ENCODE data around the gene SAP130.

SAP130 gene

DNA sequence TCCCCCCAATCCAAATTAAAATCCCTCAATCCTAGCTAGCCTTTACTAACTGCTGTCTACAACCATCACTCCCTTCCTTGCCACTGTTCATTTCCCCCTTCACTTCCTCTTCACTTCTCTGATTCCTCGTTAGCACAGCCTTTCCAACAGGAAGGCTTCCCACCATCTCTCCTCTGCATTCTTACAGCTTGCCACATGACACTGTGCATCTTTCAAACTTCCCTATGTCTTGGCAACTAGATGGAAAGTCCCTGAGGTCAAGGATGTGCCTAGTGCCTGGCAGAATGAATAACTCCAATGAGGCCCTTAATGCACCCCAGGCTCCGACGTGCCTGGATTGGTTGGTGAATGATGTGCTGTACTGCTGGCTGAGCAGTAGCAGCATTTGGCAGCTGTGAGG lies 15.2 kb downstream of the SAP130 start:
- DNase-seq (ENCODE audit: extremely low spot score), result no peak
- POLR2A ChIA-PET, result no interaction called here
- TF ChIP-seq, protein P1, sequence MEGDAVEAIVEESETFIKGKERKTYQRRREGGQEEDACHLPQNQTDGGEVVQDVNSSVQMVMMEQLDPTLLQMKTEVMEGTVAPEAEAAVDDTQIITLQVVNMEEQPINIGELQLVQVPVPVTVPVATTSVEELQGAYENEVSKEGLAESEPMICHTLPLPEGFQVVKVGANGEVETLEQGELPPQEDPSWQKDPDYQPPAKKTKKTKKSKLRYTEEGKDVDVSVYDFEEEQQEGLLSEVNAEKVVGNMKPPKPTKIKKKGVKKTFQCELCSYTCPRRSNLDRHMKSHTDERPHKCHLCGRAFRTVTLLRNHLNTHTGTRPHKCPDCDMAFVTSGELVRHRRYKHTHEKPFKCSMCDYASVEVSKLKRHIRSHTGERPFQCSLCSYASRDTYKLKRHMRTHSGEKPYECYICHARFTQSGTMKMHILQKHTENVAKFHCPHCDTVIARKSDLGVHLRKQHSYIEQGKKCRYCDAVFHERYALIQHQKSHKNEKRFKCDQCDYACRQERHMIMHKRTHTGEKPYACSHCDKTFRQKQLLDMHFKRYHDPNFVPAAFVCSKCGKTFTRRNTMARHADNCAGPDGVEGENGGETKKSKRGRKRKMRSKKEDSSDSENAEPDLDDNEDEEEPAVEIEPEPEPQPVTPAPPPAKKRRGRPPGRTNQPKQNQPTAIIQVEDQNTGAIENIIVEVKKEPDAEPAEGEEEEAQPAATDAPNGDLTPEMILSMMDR (IDR thresholded peaks at IDR 0.05; ENCODE audit: control extremely low read depth, extremely low read depth, low read depth, missing control alignments), result no peak
- CTCF ChIA-PET, result interaction anchor here (0.6 to 1.2 kb wide), 2 partner anchors 12 to 693 kb away, joined by 3 read pairs; no protein-coding TSS in a partner anchor

DNA sequence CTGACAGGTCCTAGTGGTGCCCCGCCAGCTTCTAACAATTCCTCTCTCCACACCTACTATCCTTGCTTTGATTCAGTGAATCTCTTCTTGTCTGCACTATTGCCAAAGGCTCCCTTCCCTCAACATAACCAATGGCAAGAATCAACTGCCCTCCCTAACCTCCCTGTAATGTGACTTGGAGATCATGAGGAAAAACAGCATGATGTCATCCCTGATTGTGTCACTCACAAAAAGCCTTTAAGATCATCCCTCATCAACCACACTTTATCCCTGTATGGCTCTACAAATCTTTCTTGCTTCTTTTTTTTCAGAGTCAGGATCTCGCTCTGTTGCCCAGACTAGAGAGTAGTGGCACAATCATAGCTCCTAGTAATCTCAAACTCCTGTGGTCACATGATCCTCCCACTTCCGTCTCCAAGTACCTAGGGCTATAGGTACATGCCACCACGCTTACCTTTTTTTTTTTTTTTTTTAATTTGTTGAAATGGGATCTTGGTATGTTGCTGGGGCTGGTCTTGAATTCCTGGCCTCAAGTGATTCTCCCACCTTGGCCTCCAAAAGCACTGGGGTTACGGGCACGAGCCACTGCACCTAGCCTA lies 19.7 kb downstream of the SAP130 start:
- ChIA-PET POLR2A (interaction anchor here (0.6 kb wide), 1 partner anchor 321 kb away, joined by 3 read pairs; no protein-coding TSS in a partner anchor), CTCF (interaction anchor here (0.9 kb wide), 1 partner anchor 20 kb away, joined by 3 read pairs; no protein-coding TSS in a partner anchor)
- DNase-seq (ENCODE audit: extremely low spot score), result no peak
- TF ChIP-seq, protein P1 (IDR thresholded peaks at IDR 0.05; ENCODE audit: control extremely low read depth, extremely low read depth, low read depth, missing control alignments), result no peak

DNA sequence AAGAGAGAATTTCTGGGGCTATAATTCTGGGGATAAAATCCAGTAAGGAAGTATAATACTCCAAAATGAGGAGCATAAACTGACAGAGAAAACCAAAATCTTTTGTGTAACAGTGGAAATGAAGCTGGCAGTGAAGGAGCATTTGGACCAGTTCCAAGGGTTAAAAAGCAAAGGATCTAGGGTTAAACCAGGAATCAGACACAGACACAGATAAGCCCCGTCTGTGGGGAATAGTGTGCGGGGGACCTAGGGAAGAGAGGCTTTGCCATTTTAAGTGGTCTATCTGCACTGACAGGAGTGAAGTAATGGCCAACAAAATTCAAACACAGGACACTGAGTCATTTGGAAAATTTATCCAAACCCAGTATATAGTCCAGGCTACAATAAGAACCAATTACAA lies 23.4 kb downstream of the SAP130 start:
- ChIA-PET POLR2A (no interaction called here), CTCF (interaction anchor here (0.8 to 1.2 kb wide), 2 partner anchors 11 to 20 kb away, joined by 3 read pairs; no protein-coding TSS in a partner anchor)
- DNase-seq (ENCODE audit: extremely low spot score), result no peak
- TF ChIP-seq, protein P1 (IDR thresholded peaks at IDR 0.05; ENCODE audit: control extremely low read depth, extremely low read depth, low read depth, missing control alignments), result no peak

DNA sequence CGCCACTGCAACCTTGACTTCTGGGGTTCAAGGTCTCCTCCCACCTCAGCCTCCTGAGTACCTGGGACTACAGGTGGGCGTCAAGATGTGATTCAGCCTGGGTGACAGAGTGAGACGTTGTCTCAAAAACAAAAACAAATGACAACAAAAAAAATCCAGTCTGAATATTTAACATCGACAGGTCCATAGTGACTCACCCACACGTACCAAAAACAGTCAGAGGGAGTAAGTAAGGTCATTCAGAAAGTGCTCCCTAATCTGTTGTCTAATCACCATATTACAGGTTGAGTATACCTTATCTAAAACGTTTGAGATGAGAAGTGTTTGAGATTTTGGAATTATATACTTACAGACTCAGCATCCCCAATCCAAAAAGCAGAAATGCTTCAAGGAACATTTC lies 24.4 kb downstream of the SAP130 start:
- DNase-seq (ENCODE audit: extremely low spot score), result no peak
- ChIA-PET POLR2A (no interaction called here), CTCF (interaction anchor here (1.0 kb wide), 1 partner anchor 10 kb away, joined by 3 read pairs; no protein-coding TSS in a partner anchor)
- TF ChIP-seq, protein P1 (IDR thresholded peaks at IDR 0.05; ENCODE audit: control extremely low read depth, extremely low read depth, low read depth, missing control alignments), result no peak

DNA sequence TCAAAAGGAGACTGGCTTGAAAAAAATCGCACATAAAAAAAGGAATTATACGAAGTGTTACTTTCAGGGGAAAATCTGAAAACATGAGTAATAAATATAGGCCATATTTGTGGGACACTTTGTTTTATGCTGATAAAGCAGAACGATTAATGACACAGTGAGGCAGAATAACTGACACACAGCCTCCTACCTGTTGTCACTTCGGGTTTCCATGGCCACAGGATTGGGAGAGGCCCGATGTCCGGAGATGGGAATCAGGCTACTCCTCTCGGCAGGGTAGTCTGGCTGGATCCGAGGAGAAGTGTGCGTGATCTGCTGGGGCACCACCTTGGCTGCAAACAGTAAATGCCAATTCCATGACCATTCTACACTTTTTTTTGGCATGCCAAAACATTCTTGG lies 31.7 kb downstream of the SAP130 start:
- TF ChIP-seq, protein P1 (IDR thresholded peaks at IDR 0.05; ENCODE audit: control extremely low read depth, extremely low read depth, low read depth, missing control alignments), result no peak
- no peak for DNase-seq (ENCODE audit: extremely low spot score)
- POLR2A ChIA-PET, result no interaction called here
- CTCF ChIA-PET, result interaction anchor here (1.5 kb wide), 1 partner anchor 21 kb away, joined by 4 read pairs; no protein-coding TSS in a partner anchor

DNA sequence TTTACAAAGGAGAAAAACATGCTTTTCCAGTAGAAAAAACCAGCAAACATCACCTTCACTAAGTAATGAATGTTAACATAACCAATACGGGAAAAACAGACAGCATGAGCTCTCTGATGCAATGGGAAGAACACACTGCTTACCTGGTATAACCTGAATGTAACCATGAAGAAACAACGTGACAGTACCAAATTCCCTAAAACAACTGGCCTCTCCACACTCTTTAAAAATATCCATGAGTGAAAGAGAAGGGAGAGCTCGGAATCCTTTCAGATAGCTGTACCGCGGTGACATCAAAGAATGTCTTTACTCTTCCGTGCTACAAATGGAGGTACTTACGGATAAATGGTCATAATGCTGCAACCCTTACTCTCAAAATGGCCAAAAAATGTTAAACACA lies 32.1 kb downstream of the SAP130 start:
- DNase-seq (ENCODE audit: extremely low spot score), result no peak
- CTCF ChIA-PET, result interaction anchor here (1.5 kb wide), 1 partner anchor 20 kb away, joined by 4 read pairs; no protein-coding TSS in a partner anchor
- TF ChIP-seq, protein P1 (IDR thresholded peaks at IDR 0.05; ENCODE audit: control extremely low read depth, extremely low read depth, low read depth, missing control alignments), result no peak
- POLR2A ChIA-PET, result no interaction called here

Data from GM10248 (cell line).